ENCODE data around the gene ANKRD13B.

DNA sequence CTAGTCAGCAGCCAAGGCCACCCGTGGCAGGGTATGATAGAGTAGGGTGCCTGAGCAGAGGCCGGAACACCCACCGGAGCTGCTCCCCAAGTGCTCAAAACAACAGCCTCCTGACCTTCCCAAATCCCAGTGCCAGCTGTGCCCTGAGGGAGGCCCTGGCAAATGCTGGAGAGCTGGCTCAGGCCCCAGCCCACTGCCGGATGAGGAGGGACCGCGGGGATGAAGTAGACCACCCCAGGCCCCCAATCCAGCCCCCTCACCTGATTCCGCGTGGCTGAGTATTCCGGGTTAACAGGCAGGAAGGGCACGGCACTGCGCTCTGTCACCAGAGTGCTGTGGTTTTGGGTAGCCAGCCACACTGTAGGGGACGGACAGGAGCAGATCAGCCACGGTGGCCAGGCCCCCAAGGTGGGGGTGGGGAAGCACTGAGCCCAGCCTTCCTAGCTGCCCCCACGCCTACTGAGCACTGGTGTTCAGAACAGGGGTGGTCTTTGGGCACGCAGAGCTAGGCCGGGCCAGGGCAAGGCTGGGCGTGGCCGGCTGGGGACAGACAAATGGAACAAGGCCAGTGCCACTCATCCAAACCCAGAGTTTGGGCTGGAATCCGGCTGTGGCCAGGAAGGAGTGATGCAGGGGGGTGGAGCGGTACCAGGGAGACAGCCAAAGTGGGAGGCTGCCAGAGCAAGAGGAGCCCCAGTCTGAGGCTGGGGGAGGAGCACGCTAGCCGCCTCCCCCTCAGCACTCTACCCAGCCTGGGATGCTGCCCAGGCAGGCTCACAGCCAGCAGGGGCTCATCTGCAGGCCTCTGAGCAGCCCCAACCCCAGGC is 15.3 kb upstream of the ANKRD13B start:
- TF ChIP-seq NFE2L2 (conservative IDR thresholded peaks at IDR 0.05; ENCODE audit: low read length) (no peak), POLR2A (IDR thresholded peaks at IDR 0.05; ENCODE audit: low read length) (no peak), RAD21 (conservative IDR thresholded peaks at IDR 0.05 in 1 of 2, IDR thresholded peaks at IDR 0.05 in 1 of 2) (no peak), SREBF2 (IDR thresholded peaks at IDR 0.05) (no peak), SMC3 (IDR thresholded peaks at IDR 0.05) (no peak)
- TF ChIP-seq, protein P1, sequence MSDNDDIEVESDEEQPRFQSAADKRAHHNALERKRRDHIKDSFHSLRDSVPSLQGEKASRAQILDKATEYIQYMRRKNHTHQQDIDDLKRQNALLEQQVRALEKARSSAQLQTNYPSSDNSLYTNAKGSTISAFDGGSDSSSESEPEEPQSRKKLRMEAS (IDR thresholded peaks at IDR 0.05) = no peak
- TF ChIP-seq, protein P2, sequence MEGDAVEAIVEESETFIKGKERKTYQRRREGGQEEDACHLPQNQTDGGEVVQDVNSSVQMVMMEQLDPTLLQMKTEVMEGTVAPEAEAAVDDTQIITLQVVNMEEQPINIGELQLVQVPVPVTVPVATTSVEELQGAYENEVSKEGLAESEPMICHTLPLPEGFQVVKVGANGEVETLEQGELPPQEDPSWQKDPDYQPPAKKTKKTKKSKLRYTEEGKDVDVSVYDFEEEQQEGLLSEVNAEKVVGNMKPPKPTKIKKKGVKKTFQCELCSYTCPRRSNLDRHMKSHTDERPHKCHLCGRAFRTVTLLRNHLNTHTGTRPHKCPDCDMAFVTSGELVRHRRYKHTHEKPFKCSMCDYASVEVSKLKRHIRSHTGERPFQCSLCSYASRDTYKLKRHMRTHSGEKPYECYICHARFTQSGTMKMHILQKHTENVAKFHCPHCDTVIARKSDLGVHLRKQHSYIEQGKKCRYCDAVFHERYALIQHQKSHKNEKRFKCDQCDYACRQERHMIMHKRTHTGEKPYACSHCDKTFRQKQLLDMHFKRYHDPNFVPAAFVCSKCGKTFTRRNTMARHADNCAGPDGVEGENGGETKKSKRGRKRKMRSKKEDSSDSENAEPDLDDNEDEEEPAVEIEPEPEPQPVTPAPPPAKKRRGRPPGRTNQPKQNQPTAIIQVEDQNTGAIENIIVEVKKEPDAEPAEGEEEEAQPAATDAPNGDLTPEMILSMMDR (IDR thresholded peaks at IDR 0.05) = no peak
